ENCODE data around the gene CAMLG. TPM values are rescaled to one million over a fixed set of nuclear protein-coding genes. Genes with fewer than 3 reads are reported as not detected.
A peak's percentile ranks its signal among the peaks of the same experiment; 100 is the strongest.

CAMLG gene
- total RNA-seq, 1 experiment from 2014 or later: 29.3 TPM

- no peak for TF ChIP-seq CBX3 (IDR thresholded peaks at IDR 0.05; ENCODE audit: low read depth)
- TF ChIP-seq, protein P1, sequence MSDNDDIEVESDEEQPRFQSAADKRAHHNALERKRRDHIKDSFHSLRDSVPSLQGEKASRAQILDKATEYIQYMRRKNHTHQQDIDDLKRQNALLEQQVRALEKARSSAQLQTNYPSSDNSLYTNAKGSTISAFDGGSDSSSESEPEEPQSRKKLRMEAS (IDR thresholded peaks at IDR 0.05): no peak
- no peak for TF ChIP-seq EZH2 (IDR thresholded peaks at IDR 0.05)
These were observed 30.0 kb upstream of the CAMLG start (continued) for GRCh38 chr5:134708301-134708700.

DNA sequence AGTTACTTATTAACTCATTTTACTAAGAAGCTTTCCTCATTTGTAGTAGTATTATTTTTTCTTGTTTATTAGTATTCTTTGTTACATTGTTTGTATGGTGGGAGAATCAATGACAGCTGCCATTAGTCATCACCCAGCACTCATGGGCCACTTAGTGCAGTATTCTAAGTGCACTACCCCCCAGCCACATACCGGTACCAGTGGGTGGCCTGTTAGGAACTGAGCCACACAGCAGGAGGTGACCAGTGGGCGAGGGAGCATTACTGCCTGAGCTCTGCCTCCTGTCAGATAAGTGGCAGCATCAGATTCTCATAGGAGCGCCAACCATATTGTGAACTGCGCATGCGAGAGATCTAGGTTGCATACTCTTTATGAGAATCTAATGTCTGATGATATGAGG is 24.2 kb upstream of the CAMLG start:
- TF ChIP-seq EGR1 (IDR thresholded peaks at IDR 0.05; ENCODE audit: low read depth): no peak
- TF ChIP-seq, protein P2, sequence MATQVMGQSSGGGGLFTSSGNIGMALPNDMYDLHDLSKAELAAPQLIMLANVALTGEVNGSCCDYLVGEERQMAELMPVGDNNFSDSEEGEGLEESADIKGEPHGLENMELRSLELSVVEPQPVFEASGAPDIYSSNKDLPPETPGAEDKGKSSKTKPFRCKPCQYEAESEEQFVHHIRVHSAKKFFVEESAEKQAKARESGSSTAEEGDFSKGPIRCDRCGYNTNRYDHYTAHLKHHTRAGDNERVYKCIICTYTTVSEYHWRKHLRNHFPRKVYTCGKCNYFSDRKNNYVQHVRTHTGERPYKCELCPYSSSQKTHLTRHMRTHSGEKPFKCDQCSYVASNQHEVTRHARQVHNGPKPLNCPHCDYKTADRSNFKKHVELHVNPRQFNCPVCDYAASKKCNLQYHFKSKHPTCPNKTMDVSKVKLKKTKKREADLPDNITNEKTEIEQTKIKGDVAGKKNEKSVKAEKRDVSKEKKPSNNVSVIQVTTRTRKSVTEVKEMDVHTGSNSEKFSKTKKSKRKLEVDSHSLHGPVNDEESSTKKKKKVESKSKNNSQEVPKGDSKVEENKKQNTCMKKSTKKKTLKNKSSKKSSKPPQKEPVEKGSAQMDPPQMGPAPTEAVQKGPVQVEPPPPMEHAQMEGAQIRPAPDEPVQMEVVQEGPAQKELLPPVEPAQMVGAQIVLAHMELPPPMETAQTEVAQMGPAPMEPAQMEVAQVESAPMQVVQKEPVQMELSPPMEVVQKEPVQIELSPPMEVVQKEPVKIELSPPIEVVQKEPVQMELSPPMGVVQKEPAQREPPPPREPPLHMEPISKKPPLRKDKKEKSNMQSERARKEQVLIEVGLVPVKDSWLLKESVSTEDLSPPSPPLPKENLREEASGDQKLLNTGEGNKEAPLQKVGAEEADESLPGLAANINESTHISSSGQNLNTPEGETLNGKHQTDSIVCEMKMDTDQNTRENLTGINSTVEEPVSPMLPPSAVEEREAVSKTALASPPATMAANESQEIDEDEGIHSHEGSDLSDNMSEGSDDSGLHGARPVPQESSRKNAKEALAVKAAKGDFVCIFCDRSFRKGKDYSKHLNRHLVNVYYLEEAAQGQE (IDR thresholded peaks at IDR 0.05; ENCODE audit: low read depth): no peak
- no peak for TF ChIP-seq TCF7L2 (IDR thresholded peaks at IDR 0.05; ENCODE audit: borderline replicate concordance, extremely low read depth, insufficient read depth, insufficient read length)
- no peak for TF ChIP-seq EZH2 (IDR thresholded peaks at IDR 0.05)
- no peak for TF ChIP-seq ELF1 (IDR thresholded peaks at IDR 0.05; ENCODE audit: borderline replicate concordance, low read depth)
- TF ChIP-seq SP1 (IDR thresholded peaks at IDR 0.05; ENCODE audit: low read depth): no peak
- no peak for TF ChIP-seq JUND (IDR thresholded peaks at IDR 0.05)
- no peak for TF ChIP-seq ATF3 (IDR thresholded peaks at IDR 0.05)
- TF ChIP-seq SIN3A (IDR thresholded peaks at IDR 0.05; ENCODE audit: low read depth): no peak
- TF ChIP-seq CEBPB (IDR thresholded peaks at IDR 0.05; ENCODE audit: low read depth): no peak
- no peak for TF ChIP-seq POLR2AphosphoS5 (IDR thresholded peaks at IDR 0.05; ENCODE audit: low read depth, low read length)
- no peak for TF ChIP-seq CBX3 (IDR thresholded peaks at IDR 0.05; ENCODE audit: low read depth)
- no peak for TF ChIP-seq FOSL1 (IDR thresholded peaks at IDR 0.05; ENCODE audit: low read depth)
- no peak for TF ChIP-seq ZFX (IDR thresholded peaks at IDR 0.05)
- TF ChIP-seq ZBTB33 (IDR thresholded peaks at IDR 0.05; ENCODE audit: extremely low read depth, insufficient replicate concordance, low read length): no peak
- TF ChIP-seq ZNF274 (IDR thresholded peaks at IDR 0.05; ENCODE audit: low read depth, low read length): no peak
- TF ChIP-seq YY1 (IDR thresholded peaks at IDR 0.05; ENCODE audit: extremely low read depth, insufficient replicate concordance, low read depth, low read length): no peak
- no TSS peak for BruUV-seq (replicated peaks)
- DNase-seq (ENCODE audit: low read depth, low spot score) (no peak), ATAC-seq (peak; percentile 60)
- no peaks in the 10 kb centered on the region for H3K9me3 ChIP-seq (ENCODE audit: control insufficient read depth in 1 of 2, insufficient read depth in 1 of 2, low read depth in 1 of 2, low read length in 2 of 2)
- H3K27ac ChIP-seq (ENCODE audit: low read depth, low read length): no peak overlapping the region
- ChIA-PET POLR2A (no interaction called here), CTCF (no interaction called here), RAD21 (ENCODE audit: low non-redundant PET in 1 of 2, low total read pairs in 2 of 2, uncharacterized antibody in 2 of 2, unreplicated experiment in 2 of 2) (no interaction called here)
- no peak overlapping the region for H3K4me3 ChIP-seq (replicated peaks in 1 of 2; ENCODE audit: low read depth in 1 of 2, low read length in 2 of 2)
- no peak overlapping the region for H2AFZ ChIP-seq (ENCODE audit: low read depth, low read length, poor library complexity, severe bottlenecking)
- peaks cover 3 to 4% of the 10 kb centered on the region in 2 experiments; a peak in 2 of 4 replicates for H3K4me1 ChIP-seq (ENCODE audit: control insufficient read depth in 1 of 2, insufficient read depth in 2 of 2, low read length in 2 of 2)
- intact Hi-C loops (cut with micrococcal nuclease): loop anchor here (10.0 kb wide), 1 partner anchor 49 kb away; no protein-coding TSS in a partner anchor
- H3K27me3 ChIP-seq (ENCODE audit: insufficient read depth, low read length): no peaks in the 10 kb centered on the region
- H3K36me3 ChIP-seq (ENCODE audit: control insufficient read depth in 1 of 2, insufficient read depth in 2 of 2, low read length in 2 of 2): peaks cover 11 to 16% of the 10 kb centered on the region in 2 experiments; a peak in 3 of 4 replicates
- H4K20me1 ChIP-seq (ENCODE audit: insufficient read depth): no peaks in the 10 kb centered on the region
- no peaks in the 10 kb centered on the region for H3K79me2 ChIP-seq (ENCODE audit: insufficient read depth, low read length)
- H3K4me2 ChIP-seq (ENCODE audit: low read length): no peak overlapping the region
- no peaks in the 10 kb centered on the region for H3K9me2 ChIP-seq (ENCODE audit: insufficient read depth)
- H3K9ac ChIP-seq (ENCODE audit: low read length): no peak overlapping the region

Data from HCT116 (cell line).